WTC11 (cell line): ENCODE data around the gene SCIN. TPM values are rescaled to one million over a fixed set of nuclear protein-coding genes. Genes with fewer than 3 reads are reported as not detected.
"Not testable (repeated sequence)": the region's sequence is repeated elsewhere in the genome, so short reads cannot be mapped to it uniquely, and the experiment has no call there.

Experiments
- ATAC-seq: fragments of 200-7000 bp; cut with Tn5 transposase; 2 replicates; pipeline ENCODE4 v1.10.0; 2021; ENCODE audit warnings: mild to moderate bottlenecking, moderate library complexity
- CTCF ChIA-PET: fragments of 300-600 bp; sonication (Branson Sonifier 250); formaldehyde crosslinking; loops from one replicate; lab custom pipeline; 2021; ENCODE audit warnings: antibody characterized with exemption; lab: Charles Lee
- POLR2A ChIA-PET: fragments of 350-600 bp; sonication (Branson Sonifier 250); formaldehyde crosslinking; loops from one replicate; lab custom pipeline; 2021; ENCODE audit warnings: antibody characterized with exemption; lab: Charles Lee
- DNase-seq: peaks from one replicate; pipeline ENCODE4 v3.0.0; 2021; ENCODE audit warnings: low spot score
- H3K27ac Mint-ChIP-seq: 2 replicates; pipeline ENCODE4 v1.8.0; 2021; ENCODE audit warnings: mixed read lengths
- H3K27me3 Mint-ChIP-seq: 2 replicates; pipeline ENCODE4 v1.8.0; 2021; ENCODE audit warnings: low read depth, mild to moderate bottlenecking, moderate library complexity, mixed read lengths
- H3K36me3 Mint-ChIP-seq: 2 replicates; pipeline ENCODE4 v1.8.0; 2021; ENCODE audit warnings: mixed read lengths
- H3K4me1 Mint-ChIP-seq: 2 replicates; pipeline ENCODE4 v1.8.0; 2022; ENCODE audit warnings: mixed read lengths
- H3K4me3 Mint-ChIP-seq: 2 replicates; pipeline ENCODE4 v1.8.0; 2021; ENCODE audit warnings: mild to moderate bottlenecking, moderate library complexity, mixed read lengths
- H3K9me3 Mint-ChIP-seq: 2 replicates; pipeline ENCODE4 v1.8.0; 2021; ENCODE audit warnings: mixed read lengths
- ATF1 ChIP-seq: sonication (generic); formaldehyde crosslinking; IDR thresholded peaks from 2 replicates; pipeline ENCODE4 v1.8.1; 2023; ENCODE audit warnings: mild to moderate bottlenecking, moderate library complexity, missing genetic modification reagents
- ATF3 ChIP-seq: sonication (generic); formaldehyde crosslinking; conservative IDR thresholded peaks from 2 replicates; pipeline ENCODE4 v1.8.1; 2022; ENCODE audit warnings: mild to moderate bottlenecking, missing genetic modification reagents
- ATF6 ChIP-seq: sonication (generic); formaldehyde crosslinking; IDR thresholded peaks from 2 replicates; pipeline ENCODE4 v1.8.1; 2023; ENCODE audit warnings: mild to moderate bottlenecking, missing genetic modification reagents
- ESRRA ChIP-seq: sonication (generic); formaldehyde crosslinking; IDR thresholded peaks from 2 replicates; pipeline ENCODE4 v1.8.1; 2022; ENCODE audit warnings: mild to moderate bottlenecking, missing genetic modification reagents, borderline replicate concordance
- FOXP4 ChIP-seq: sonication (generic); formaldehyde crosslinking; IDR thresholded peaks from 2 replicates; pipeline ENCODE4 v1.8.0; 2022; ENCODE audit warnings: mild to moderate bottlenecking, missing genetic modification reagents
- GTF2I ChIP-seq: fragments of 250-450 bp; sonication (Bioruptor Pico); conservative IDR thresholded peaks from 2 replicates; pipeline ENCODE4 v1.4.0; 2021; ENCODE audit warnings: mild to moderate bottlenecking
- KAT7 ChIP-seq: sonication (generic); formaldehyde crosslinking; IDR thresholded peaks from 2 replicates; pipeline ENCODE4 v1.8.1; 2023; ENCODE audit warnings: missing genetic modification reagents, mild to moderate bottlenecking, borderline replicate concordance
- MYBL2 ChIP-seq: sonication (generic); formaldehyde crosslinking; IDR thresholded peaks from 2 replicates; pipeline ENCODE4 v1.8.1; 2023; ENCODE audit warnings: mild to moderate bottlenecking, moderate library complexity, missing genetic modification reagents
- PREB ChIP-seq: sonication (generic); formaldehyde crosslinking; IDR thresholded peaks from 2 replicates; pipeline ENCODE4 v1.8.1; 2022; ENCODE audit warnings: mild to moderate bottlenecking, missing genetic modification reagents, moderate library complexity, borderline replicate concordance
- ZMAT4 ChIP-seq: fragments of 250-450 bp; sonication (Bioruptor Pico); IDR thresholded peaks from 2 replicates; pipeline ENCODE4 v1.9.0; 2021; ENCODE audit warnings: mild to moderate bottlenecking
- ZNF121 ChIP-seq: sonication (generic); formaldehyde crosslinking; IDR thresholded peaks from 2 replicates; pipeline ENCODE4 v1.8.0; 2023; ENCODE audit warnings: missing genetic modification reagents
- total RNA-seq: library from RNA; stranded (reverse); gene quantifications from 3 replicates; pipeline ENCODE4 v1.2.3, GENCODE V29; 2021

SCIN gene
- total RNA-seq, 1 experiment from 2014 or later = 0.98 TPM

- TF ChIP-seq GTF2I (CRISPR knock-in tag) (no peak), ZMAT4 (CRISPR knock-in tag) (no peak), ATF3 (CRISPR knock-in tag) (no peak), KAT7 (CRISPR knock-in tag) (no peak), ESRRA (CRISPR knock-in tag) (no peak), ZNF121 (no peak), MYBL2 (no peak)
- no peak for ATAC-seq
- CTCF ChIA-PET = interaction anchor here (1.9 kb wide), 1 partner anchor 16 kb away, joined by 7 read pairs; the partner anchor contains the start of gene ARL4A
- H3K36me3 Mint-ChIP-seq = no peaks in the 10 kb centered on the region
- H3K27ac Mint-ChIP-seq = no peak overlapping the region
- peaks cover 3% of the 10 kb centered on the region for H3K9me3 Mint-ChIP-seq
- no peak overlapping the region for H3K4me3 Mint-ChIP-seq
- DNase-seq = no peak
- POLR2A ChIA-PET = no interaction called here
- no peaks in the 10 kb centered on the region for H3K27me3 Mint-ChIP-seq
- no peaks in the 10 kb centered on the region for H3K4me1 Mint-ChIP-seq
Measured at GRCh38 chr7:12670000-12670729, 99.6 kb downstream of the SCIN start.

- DNase-seq (no peak), ATAC-seq (no peak)
- Mint-ChIP-seq H3K4me3 (no peak overlapping the region), H3K27ac (no peak overlapping the region), H3K4me1 (no peaks in the 10 kb centered on the region), H3K9me3 (peaks cover 11% of the 10 kb centered on the region), H3K27me3 (no peaks in the 10 kb centered on the region), H3K36me3 (peaks cover 7% of the 10 kb centered on the region)
- POLR2A ChIA-PET = no interaction called here
- CTCF ChIA-PET = interaction anchor here (1.9 kb wide), 1 partner anchor 16 kb away, joined by 7 read pairs; the partner anchor contains the start of gene ARL4A
- no peak for TF ChIP-seq ZNF121
- TF ChIP-seq PREB = no peak
- no peak for TF ChIP-seq ATF6
- TF ChIP-seq FOXP4 (CRISPR knock-in tag) = no peak
- no peak for TF ChIP-seq ATF1 (CRISPR knock-in tag)
Measured at GRCh38 chr7:12670743-12671520, 100.4 kb downstream of the SCIN start.

- ATAC-seq, H3K4me1 Mint-ChIP-seq, H3K27ac Mint-ChIP-seq, DNase-seq, H3K27me3 Mint-ChIP-seq, H3K4me3 Mint-ChIP-seq: not testable (repeated sequence)
- ChIA-PET CTCF (interaction anchor here (0.6 kb wide), 1 partner anchor 586 kb away, joined by 3 read pairs; no protein-coding TSS in a partner anchor), POLR2A (interaction anchor here (0.6 to 0.7 kb wide), 3 partner anchors 26 to 586 kb away, joined by 3 to 6 read pairs (median 4); no protein-coding TSS in a partner anchor)
- Mint-ChIP-seq H3K36me3 (peaks cover 12% of the 10 kb centered on the region), H3K9me3 (peaks cover 16% of the 10 kb centered on the region)
Measured at GRCh38 chr7:12673436-12673835, 102.9 kb downstream of the SCIN start.
